ENCODE results near the gene CNTLN. TPM values are rescaled to one million over a fixed set of nuclear protein-coding genes. Genes with fewer than 3 reads are reported as not detected.

The CNTLN gene
- total RNA-seq, 1 donor from 2014 or later = 11.3 TPM

- TF ChIP-seq, protein P1, sequence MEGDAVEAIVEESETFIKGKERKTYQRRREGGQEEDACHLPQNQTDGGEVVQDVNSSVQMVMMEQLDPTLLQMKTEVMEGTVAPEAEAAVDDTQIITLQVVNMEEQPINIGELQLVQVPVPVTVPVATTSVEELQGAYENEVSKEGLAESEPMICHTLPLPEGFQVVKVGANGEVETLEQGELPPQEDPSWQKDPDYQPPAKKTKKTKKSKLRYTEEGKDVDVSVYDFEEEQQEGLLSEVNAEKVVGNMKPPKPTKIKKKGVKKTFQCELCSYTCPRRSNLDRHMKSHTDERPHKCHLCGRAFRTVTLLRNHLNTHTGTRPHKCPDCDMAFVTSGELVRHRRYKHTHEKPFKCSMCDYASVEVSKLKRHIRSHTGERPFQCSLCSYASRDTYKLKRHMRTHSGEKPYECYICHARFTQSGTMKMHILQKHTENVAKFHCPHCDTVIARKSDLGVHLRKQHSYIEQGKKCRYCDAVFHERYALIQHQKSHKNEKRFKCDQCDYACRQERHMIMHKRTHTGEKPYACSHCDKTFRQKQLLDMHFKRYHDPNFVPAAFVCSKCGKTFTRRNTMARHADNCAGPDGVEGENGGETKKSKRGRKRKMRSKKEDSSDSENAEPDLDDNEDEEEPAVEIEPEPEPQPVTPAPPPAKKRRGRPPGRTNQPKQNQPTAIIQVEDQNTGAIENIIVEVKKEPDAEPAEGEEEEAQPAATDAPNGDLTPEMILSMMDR (IDR thresholded peaks at IDR 0.05; ENCODE audit: partially characterized antibody, unreplicated experiment) = no peak
- H3K4me3 Mint-ChIP-seq (ENCODE audit: unreplicated experiment) = no peak overlapping the region
- no peak for DNase-seq
- H3K27ac Mint-ChIP-seq (ENCODE audit: unreplicated experiment) = no peak overlapping the region
- peaks cover 12% of the 10 kb centered on the region for H3K4me1 Mint-ChIP-seq (ENCODE audit: low read depth, unreplicated experiment)
- H3K27me3 Mint-ChIP-seq (ENCODE audit: unreplicated experiment) = no peaks in the 10 kb centered on the region
- H3K9me3 Mint-ChIP-seq (ENCODE audit: unreplicated experiment) = peaks cover 2% of the 10 kb centered on the region
- H3K36me3 Mint-ChIP-seq (ENCODE audit: unreplicated experiment) = no peaks in the 10 kb centered on the region
These were observed 263.5 kb downstream of the CNTLN start for GRCh38 chr9:17398350-17398749.

DNA sequence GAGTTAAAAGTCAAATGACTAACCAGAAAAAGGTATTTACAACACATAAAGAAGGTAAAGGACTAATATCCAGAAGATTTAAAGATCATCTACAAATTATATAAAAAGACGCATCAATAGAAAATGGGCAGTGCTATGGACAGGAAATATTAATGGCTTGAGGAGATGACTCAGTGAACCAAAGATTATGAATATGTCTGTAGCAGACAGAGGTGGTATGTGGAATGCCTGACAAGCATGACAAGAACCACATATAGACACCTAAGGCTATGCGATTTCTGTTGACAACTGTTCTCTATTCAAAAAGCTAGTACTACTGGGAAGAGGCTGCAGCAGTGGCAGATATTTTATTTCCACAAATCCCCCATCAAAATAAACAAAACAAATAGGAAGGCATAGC lies 267.0 kb downstream of the CNTLN start:
- DNase-seq = no peak
- no peaks in the 10 kb centered on the region for H3K27me3 Mint-ChIP-seq (ENCODE audit: unreplicated experiment)
- TF ChIP-seq, protein P1 (IDR thresholded peaks at IDR 0.05; ENCODE audit: partially characterized antibody, unreplicated experiment) = no peak
- H3K27ac Mint-ChIP-seq (ENCODE audit: unreplicated experiment) = no peak overlapping the region
- H3K9me3 Mint-ChIP-seq (ENCODE audit: unreplicated experiment) = peaks cover 2% of the 10 kb centered on the region
- H3K4me3 Mint-ChIP-seq (ENCODE audit: unreplicated experiment) = no peak overlapping the region
- H3K36me3 Mint-ChIP-seq (ENCODE audit: unreplicated experiment) = no peaks in the 10 kb centered on the region
- peaks cover 5% of the 10 kb centered on the region for H3K4me1 Mint-ChIP-seq (ENCODE audit: low read depth, unreplicated experiment)

DNA sequence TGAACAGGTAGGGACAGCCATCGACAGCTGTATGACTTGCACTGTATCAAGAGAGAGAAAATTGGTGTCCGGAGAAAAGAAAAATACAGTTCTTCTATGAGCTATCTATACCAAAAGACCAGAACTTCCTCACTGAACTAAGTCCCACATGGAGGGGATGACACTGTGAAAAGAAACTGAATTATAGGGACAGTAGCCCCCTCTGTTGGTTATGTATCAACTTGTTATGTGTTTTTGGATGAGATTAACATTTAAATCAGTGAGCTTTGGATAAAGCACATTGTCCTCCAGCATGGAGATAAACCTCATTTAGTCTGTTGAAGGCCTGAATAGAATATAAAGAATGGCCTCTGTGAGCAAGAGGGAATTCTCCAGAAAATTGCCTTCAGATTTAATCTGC lies 267.5 kb downstream of the CNTLN start:
- H3K27me3 Mint-ChIP-seq (ENCODE audit: unreplicated experiment) = no peaks in the 10 kb centered on the region
- TF ChIP-seq, protein P1 (IDR thresholded peaks at IDR 0.05; ENCODE audit: partially characterized antibody, unreplicated experiment) = peak; percentile 50
- peaks cover 5% of the 10 kb centered on the region for H3K4me1 Mint-ChIP-seq (ENCODE audit: low read depth, unreplicated experiment)
- H3K36me3 Mint-ChIP-seq (ENCODE audit: unreplicated experiment) = no peaks in the 10 kb centered on the region
- DNase-seq = no peak
- no peak overlapping the region for H3K27ac Mint-ChIP-seq (ENCODE audit: unreplicated experiment)
- peaks cover 2% of the 10 kb centered on the region for H3K9me3 Mint-ChIP-seq (ENCODE audit: unreplicated experiment)
- H3K4me3 Mint-ChIP-seq (ENCODE audit: unreplicated experiment) = no peak overlapping the region

DNA sequence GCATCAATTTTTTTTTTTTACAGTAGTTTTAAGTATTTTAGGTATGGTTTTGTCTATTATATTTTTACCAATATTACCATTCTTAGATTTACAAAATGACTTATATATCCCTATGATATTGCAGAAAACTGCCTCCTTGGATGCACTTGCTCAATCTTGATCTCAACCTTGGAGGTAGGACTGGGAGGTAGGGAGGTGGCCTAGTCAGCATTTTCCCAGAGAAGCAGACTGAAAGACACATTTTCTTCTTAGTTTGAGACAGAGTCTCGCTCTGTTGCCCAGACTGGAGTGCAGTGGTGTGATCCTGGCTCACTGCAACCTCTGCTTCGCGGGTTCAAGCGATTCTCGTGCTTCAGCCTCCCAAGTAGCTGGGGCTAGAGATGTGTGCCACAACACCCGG lies 268.7 kb downstream of the CNTLN start:
- H3K27me3 Mint-ChIP-seq (ENCODE audit: unreplicated experiment) = no peaks in the 10 kb centered on the region
- peaks cover 2% of the 10 kb centered on the region for H3K9me3 Mint-ChIP-seq (ENCODE audit: unreplicated experiment)
- no peak for DNase-seq
- no peaks in the 10 kb centered on the region for H3K36me3 Mint-ChIP-seq (ENCODE audit: unreplicated experiment)
- no peaks in the 10 kb centered on the region for H3K4me1 Mint-ChIP-seq (ENCODE audit: low read depth, unreplicated experiment)
- H3K4me3 Mint-ChIP-seq (ENCODE audit: unreplicated experiment) = no peak overlapping the region
- TF ChIP-seq, protein P1 (IDR thresholded peaks at IDR 0.05; ENCODE audit: partially characterized antibody, unreplicated experiment) = no peak
- no peak overlapping the region for H3K27ac Mint-ChIP-seq (ENCODE audit: unreplicated experiment)

- TF ChIP-seq, protein P1 (IDR thresholded peaks at IDR 0.05; ENCODE audit: partially characterized antibody, unreplicated experiment) = no peak
- no peaks in the 10 kb centered on the region for H3K27me3 Mint-ChIP-seq (ENCODE audit: unreplicated experiment)
These were observed 280.1 kb downstream of the CNTLN start for GRCh38 chr9:17414986-17415385.

More at GRCh38 chr9:17414986-17415385, 280.1 kb downstream of the CNTLN start:
- H3K4me3 Mint-ChIP-seq (ENCODE audit: unreplicated experiment) = no peak overlapping the region
- H3K9me3 Mint-ChIP-seq (ENCODE audit: unreplicated experiment) = no peaks in the 10 kb centered on the region
- H3K4me1 Mint-ChIP-seq (ENCODE audit: low read depth, unreplicated experiment) = no peaks in the 10 kb centered on the region
- H3K36me3 Mint-ChIP-seq (ENCODE audit: unreplicated experiment) = no peaks in the 10 kb centered on the region
- no peak for DNase-seq
- H3K27ac Mint-ChIP-seq (ENCODE audit: unreplicated experiment) = no peak overlapping the region

Measured in glutamatergic neuron (in vitro differentiated cells).